ENCODE measurements around the gene PRKAG3. TPM values are rescaled to one million over a fixed set of nuclear protein-coding genes. Genes with fewer than 3 reads are reported as not detected.

Gene PRKAG3
- total and polyA plus RNA-seq, 2 donors from 2014 or later: not detected

DNA sequence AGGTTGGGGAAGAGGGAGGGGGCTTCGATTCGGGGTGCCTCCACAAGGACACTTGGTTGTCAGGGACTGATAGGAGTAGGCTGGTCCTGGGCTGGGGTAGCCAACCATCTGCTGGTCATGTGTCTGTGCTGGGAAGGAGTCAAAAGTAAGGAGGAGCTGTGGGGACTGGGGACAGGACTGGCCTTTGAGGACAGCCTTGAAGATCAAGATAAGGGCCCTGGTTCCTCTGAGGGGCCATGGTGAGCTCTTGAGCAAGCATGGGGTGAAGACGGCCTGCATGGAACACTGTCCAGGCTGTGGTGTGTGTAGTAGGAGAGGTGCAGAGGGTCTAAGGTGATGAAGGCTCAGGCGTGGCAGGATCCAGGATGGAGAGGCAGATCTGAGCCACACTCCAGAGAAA is 47.9 kb downstream of the PRKAG3 start:
- H3K4me3 ChIP-seq (ENCODE audit: low read length in 3 of 3): peak overlapping the region in 2 of 3 donors; percentile 45 to 85
- H3K36me3 ChIP-seq (ENCODE audit: control insufficient read depth in 2 of 3, insufficient read depth in 3 of 3, low read length in 3 of 3): no peaks in the 10 kb centered on the region
- H3K9ac ChIP-seq (ENCODE audit: low read length in 3 of 3): no peak overlapping the region
- DNase-seq: no peak
- TF ChIP-seq, protein P1, sequence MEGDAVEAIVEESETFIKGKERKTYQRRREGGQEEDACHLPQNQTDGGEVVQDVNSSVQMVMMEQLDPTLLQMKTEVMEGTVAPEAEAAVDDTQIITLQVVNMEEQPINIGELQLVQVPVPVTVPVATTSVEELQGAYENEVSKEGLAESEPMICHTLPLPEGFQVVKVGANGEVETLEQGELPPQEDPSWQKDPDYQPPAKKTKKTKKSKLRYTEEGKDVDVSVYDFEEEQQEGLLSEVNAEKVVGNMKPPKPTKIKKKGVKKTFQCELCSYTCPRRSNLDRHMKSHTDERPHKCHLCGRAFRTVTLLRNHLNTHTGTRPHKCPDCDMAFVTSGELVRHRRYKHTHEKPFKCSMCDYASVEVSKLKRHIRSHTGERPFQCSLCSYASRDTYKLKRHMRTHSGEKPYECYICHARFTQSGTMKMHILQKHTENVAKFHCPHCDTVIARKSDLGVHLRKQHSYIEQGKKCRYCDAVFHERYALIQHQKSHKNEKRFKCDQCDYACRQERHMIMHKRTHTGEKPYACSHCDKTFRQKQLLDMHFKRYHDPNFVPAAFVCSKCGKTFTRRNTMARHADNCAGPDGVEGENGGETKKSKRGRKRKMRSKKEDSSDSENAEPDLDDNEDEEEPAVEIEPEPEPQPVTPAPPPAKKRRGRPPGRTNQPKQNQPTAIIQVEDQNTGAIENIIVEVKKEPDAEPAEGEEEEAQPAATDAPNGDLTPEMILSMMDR (IDR thresholded peaks at IDR 0.05; ENCODE audit: borderline replicate concordance, extremely low read depth, insufficient read depth): no peak
- H3K9me3 ChIP-seq (ENCODE audit: control insufficient read depth in 2 of 3, insufficient read depth in 1 of 3, low read length in 3 of 3): no peaks in the 10 kb centered on the region
- H3K4me1 ChIP-seq (ENCODE audit: control insufficient read depth in 2 of 3, insufficient read depth in 2 of 3, low read depth in 1 of 3, low read length in 3 of 3): peaks cover 0 to 14% (median 8%) of the 10 kb centered on the region in 3 donors
- FAIRE-seq: no peak
- H3K27ac ChIP-seq (ENCODE audit: low read depth in 2 of 2, low read length in 2 of 2): peak overlapping the region in 1 of 2 donors; percentile 4
- intact Hi-C loops (cut with DNase I): no loop called here
- no peaks in the 10 kb centered on the region for H3K27me3 ChIP-seq (ENCODE audit: control insufficient read depth, insufficient read depth, low read length)

DNA sequence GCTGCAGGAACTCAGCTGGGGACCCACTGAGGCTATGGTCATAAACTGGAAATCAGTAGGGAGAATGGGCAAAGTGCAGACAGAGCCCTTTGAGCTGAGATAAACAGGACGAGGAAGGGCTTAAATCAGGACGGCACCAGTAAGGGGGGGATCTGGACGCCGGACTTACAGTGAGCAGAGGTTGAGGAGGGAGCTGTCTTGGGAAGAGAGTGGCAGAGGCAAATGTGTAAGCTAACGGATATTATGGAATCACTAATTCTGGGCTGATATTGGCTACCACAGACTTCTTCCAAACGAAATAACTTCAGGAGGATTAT is 49.1 kb downstream of the PRKAG3 start:
- no peaks in the 10 kb centered on the region for H3K9me3 ChIP-seq (ENCODE audit: control insufficient read depth in 2 of 3, insufficient read depth in 1 of 3, low read length in 3 of 3)
- FAIRE-seq (no peak), DNase-seq (peak in 1 of 5 donors; percentile 46)
- peaks cover 0 to 14% (median 8%) of the 10 kb centered on the region in 3 donors for H3K4me1 ChIP-seq (ENCODE audit: control insufficient read depth in 2 of 3, insufficient read depth in 2 of 3, low read depth in 1 of 3, low read length in 3 of 3)
- H3K4me3 ChIP-seq (ENCODE audit: low read length in 3 of 3): peak overlapping the region; percentile 18 to 90 (median 85)
- peak overlapping the region; percentile 40 to 81 (median 79) for H3K9ac ChIP-seq (ENCODE audit: low read length in 3 of 3)
- TF ChIP-seq, protein P1 (IDR thresholded peaks at IDR 0.05; ENCODE audit: borderline replicate concordance, extremely low read depth, insufficient read depth): no peak
- peak overlapping the region; percentile 74 to 81 for H3K27ac ChIP-seq (ENCODE audit: low read depth in 2 of 2, low read length in 2 of 2)
- H3K36me3 ChIP-seq (ENCODE audit: control insufficient read depth in 2 of 3, insufficient read depth in 3 of 3, low read length in 3 of 3): no peaks in the 10 kb centered on the region
- no peaks in the 10 kb centered on the region for H3K27me3 ChIP-seq (ENCODE audit: control insufficient read depth, insufficient read depth, low read length)
- intact Hi-C loops (cut with DNase I): no loop called here

DNA sequence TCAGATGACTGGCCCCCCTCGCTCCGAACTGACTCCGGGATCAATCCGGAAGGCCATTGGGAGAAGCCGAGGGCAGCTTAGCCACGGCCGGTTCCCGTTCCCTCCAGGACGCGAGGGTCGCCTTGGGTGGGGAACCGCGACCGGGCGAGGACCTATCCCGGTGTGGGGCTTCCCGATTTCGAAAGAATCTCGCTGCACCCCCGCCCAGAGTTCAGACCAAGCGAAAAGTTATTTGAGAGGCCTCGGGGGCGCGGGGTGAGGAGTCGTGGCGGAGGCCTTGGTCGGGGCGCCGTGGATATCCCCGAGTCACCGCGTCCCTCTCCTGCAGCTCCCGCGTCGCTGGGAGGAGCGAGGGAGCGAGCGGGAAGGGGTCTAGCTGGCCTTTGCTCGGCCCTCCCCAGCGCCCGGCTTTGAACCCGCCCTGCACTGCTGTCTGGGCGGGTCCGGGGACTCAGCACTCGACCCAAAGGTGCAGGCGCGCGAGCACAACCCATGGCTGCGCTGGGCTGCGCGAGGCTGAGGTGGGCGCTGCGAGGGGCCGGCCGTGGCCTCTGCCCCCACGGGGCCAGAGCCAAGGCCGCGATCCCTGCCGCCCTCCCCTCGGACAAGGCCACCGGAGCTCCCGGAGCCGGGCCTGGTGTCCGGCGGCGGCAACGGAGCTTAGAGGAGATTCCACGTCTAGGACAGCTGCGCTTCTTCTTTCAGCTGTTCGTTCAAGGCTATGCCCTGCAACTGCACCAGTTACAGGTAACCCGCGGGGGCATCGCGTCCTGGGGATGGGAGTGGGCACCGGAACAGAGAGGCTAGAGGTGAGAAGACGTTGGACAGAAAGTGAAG is 49.7 kb downstream of the PRKAG3 start, which contains the start of gene CYP27A1:
CYP27A1 (plus strand) TSS at position 457 of the 837 bp plus-strand sequence; CDS start at position 493, 36 bp downstream.
- H3K4me1 ChIP-seq (ENCODE audit: control insufficient read depth in 2 of 3, insufficient read depth in 2 of 3, low read depth in 1 of 3, low read length in 3 of 3): peaks cover 0 to 14% (median 8%) of the 10 kb centered on the region in 3 donors
- H3K27ac ChIP-seq (ENCODE audit: low read depth in 2 of 2, low read length in 2 of 2): peak within 1 kb of the TSS; percentile 74 to 81
- intact Hi-C loops (cut with DNase I): no loop called here
- DNase-seq (peak; percentile 49 to 83 (median 65)), FAIRE-seq (no peak)
- peak within 1 kb of the TSS; percentile 40 to 81 (median 79) for H3K9ac ChIP-seq (ENCODE audit: low read length in 3 of 3)
- H3K27me3 ChIP-seq (ENCODE audit: control insufficient read depth, insufficient read depth, low read length): no peaks in the 10 kb centered on the region
- H3K9me3 ChIP-seq (ENCODE audit: control insufficient read depth in 2 of 3, insufficient read depth in 1 of 3, low read length in 3 of 3): no peaks in the 10 kb centered on the region
- TF ChIP-seq, protein P1 (IDR thresholded peaks at IDR 0.05; ENCODE audit: borderline replicate concordance, extremely low read depth, insufficient read depth): no peak
- H3K36me3 ChIP-seq (ENCODE audit: control insufficient read depth in 2 of 3, insufficient read depth in 3 of 3, low read length in 3 of 3): no peaks in the 10 kb centered on the region
- peak within 1 kb of the TSS; percentile 18 to 90 (median 85) for H3K4me3 ChIP-seq (ENCODE audit: low read length in 3 of 3)

Data from kidney (tissue), 14 donors.